ENCODE measurements around the gene MRTFA.

MRTFA gene

GRCh38 chr22:40572976-40573375, 63.5 kb downstream of the MRTFA start:
- DNase-seq (ENCODE audit: low read depth): no peak
- no peak overlapping the region for H3K4me3 ChIP-seq (ENCODE audit: low read depth, low read length)
- TF ChIP-seq CTCF (IDR thresholded peaks at IDR 0.05; ENCODE audit: low read depth, low read length, missing control alignments): no peak

GRCh38 chr22:40571887-40572286, 64.6 kb downstream of the MRTFA start:
- TF ChIP-seq CTCF (IDR thresholded peaks at IDR 0.05; ENCODE audit: low read depth, low read length, missing control alignments): no peak
- H3K4me3 ChIP-seq (ENCODE audit: low read depth, low read length): no peak overlapping the region
- no peak for DNase-seq (ENCODE audit: low read depth)

DNA sequence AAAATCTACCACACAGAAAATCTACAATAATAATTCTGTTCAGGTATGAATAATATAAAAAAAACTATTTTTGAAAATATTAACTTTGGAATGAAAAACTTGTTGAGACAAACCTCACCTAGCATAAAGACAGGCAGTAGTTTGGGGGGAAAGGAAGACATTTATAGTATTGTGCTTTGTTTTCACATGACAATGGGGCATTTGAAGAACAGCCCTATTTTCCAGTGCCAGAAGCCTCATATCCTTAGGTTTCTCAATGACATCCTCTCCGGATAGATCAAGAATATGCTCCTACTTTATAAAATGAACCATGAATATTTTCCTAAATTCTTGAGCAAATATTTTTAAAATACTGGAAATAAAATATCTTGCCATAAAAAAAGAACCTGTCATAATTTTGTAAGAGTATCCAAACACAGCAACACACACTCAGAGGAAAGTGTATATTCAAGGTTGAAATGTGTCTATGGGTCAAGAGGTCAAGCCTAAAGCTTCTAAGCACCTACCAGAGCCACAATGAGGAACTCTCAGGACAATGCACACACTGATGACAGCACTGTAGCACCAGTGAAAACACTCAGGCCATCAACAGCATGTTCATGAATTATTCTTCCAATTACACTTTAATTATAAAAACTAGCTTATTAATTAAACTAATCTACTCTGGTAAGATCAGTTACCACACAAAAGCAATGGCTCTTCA, 68.7 kb downstream of the MRTFA start:
- TF ChIP-seq CTCF (IDR thresholded peaks at IDR 0.05; ENCODE audit: low read depth, low read length, missing control alignments): no peak
- H3K4me3 ChIP-seq (ENCODE audit: low read depth, low read length): no peak overlapping the region
- no peak for DNase-seq (ENCODE audit: low read depth)

DNA sequence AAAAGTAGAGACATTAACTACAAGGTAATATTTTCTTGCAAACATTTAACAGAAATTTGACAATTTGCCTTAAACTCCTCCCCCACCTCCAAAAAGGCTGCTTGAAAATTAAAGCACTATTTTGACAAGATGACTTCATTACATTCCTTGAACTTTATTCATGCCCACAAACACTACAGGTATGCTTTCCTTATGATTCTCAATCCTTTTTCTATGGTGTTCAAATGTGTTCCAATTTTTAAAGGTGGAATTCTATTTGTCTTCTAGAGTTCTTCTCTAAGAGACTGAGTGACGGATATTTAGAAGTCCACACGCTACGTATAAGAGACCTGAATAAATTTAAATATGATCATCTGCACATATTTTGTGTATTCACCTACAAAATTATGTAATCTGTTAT, 69.4 kb downstream of the MRTFA start:
- no peak for DNase-seq (ENCODE audit: low read depth)
- no peak for TF ChIP-seq CTCF (IDR thresholded peaks at IDR 0.05; ENCODE audit: low read depth, low read length, missing control alignments)
- H3K4me3 ChIP-seq (ENCODE audit: low read depth, low read length): no peak overlapping the region

- H3K4me3 ChIP-seq (ENCODE audit: low read depth, low read length): no peak overlapping the region
- TF ChIP-seq CTCF (IDR thresholded peaks at IDR 0.05; ENCODE audit: low read depth, low read length, missing control alignments): no peak
- no peak for DNase-seq (ENCODE audit: low read depth)
Measured at GRCh38 chr22:40560994-40561515, 75.5 kb downstream of the MRTFA start.

- DNase-seq (ENCODE audit: low read depth): no peak
- TF ChIP-seq CTCF (IDR thresholded peaks at IDR 0.05; ENCODE audit: low read depth, low read length, missing control alignments): no peak
- no peak overlapping the region for H3K4me3 ChIP-seq (ENCODE audit: low read depth, low read length)
Measured at GRCh38 chr22:40560551-40560950, 76.0 kb downstream of the MRTFA start.

DNA sequence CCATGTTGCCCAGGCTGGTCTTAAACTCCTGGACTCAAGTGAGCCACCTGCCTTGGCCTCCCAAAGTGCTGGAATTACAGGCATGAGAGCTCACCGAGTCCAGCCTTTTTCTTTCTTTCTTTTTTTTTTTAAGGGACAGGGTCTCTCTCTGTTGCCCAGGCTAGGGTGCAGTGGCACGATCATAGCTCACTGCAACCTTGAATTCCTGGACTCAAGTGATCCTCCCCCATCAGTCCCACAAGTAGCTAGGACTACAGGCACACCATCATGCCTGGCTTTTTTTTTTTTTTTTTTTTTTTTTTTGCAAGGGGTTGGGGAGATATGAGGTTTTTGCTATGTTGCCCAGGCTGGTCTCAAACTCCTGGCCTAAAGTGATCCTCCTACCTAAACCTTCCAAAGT, 78.5 kb downstream of the MRTFA start:
- TF ChIP-seq CTCF (IDR thresholded peaks at IDR 0.05; ENCODE audit: low read depth, low read length, missing control alignments): no peak
- no peak overlapping the region for H3K4me3 ChIP-seq (ENCODE audit: low read depth, low read length)
- no peak for DNase-seq (ENCODE audit: low read depth)

Data from GM12864 (cell line).